GM19239 (cell line): ENCODE results near the gene SPIB.
A peak's percentile ranks its signal among the peaks of the same experiment; 100 is the strongest.

Source experiments
- DNase-seq: peaks from one replicate; pipeline ENCODE4 v3.0.0; 2011; ENCODE audit warnings: low spot score; ENCODE audit not compliant: insufficient read length
- FAIRE-seq: peaks from 2 replicates; lab custom pipeline; 2011; peaks lifted over from hg19 to GRCh38; lab: Jason Lieb, UNC

The SPIB gene

GRCh38 chr19:50416034-50416977, 2.4 kb upstream of the SPIB start:
- DNase-seq: no peak
- FAIRE-seq: no peak

- FAIRE-seq (no peak), DNase-seq (no peak)
Observed at GRCh38 chr19:50417111-50418081, 1.3 kb upstream of the SPIB start.

- FAIRE-seq: peak; percentile 92
- no peak for DNase-seq
Observed at GRCh38 chr19:50419022-50419579, 363 bp downstream of the SPIB start.

GRCh38 chr19:50419580-50420035, 870 bp downstream of the SPIB start:
- DNase-seq: no peak
- FAIRE-seq: no peak

- FAIRE-seq (peak; percentile 49), DNase-seq (no peak)
Observed at GRCh38 chr19:50420127-50420526, 1.4 kb downstream of the SPIB start.

GRCh38 chr19:50420808-50421207, 2.1 kb downstream of the SPIB start:
- no peak for FAIRE-seq
- DNase-seq: no peak

GRCh38 chr19:50422397-50423278, 3.9 kb downstream of the SPIB start:
- FAIRE-seq: peak; percentile 52
- DNase-seq: no peak

- DNase-seq (no peak), FAIRE-seq (no peak)
Observed at GRCh38 chr19:50423279-50424113, 4.8 kb downstream of the SPIB start.

- FAIRE-seq: no peak
- DNase-seq: no peak
Observed at GRCh38 chr19:50425581-50425980, 6.8 kb downstream of the SPIB start.

- DNase-seq (no peak), FAIRE-seq (no peak)
Observed at GRCh38 chr19:50427318-50427925, 8.7 kb downstream of the SPIB start.

- FAIRE-seq: peak; percentile 42
Observed at GRCh38 chr19:50427997-50428425, 9.3 kb downstream of the SPIB start.

GRCh38 chr19:50428772-50429463, 10.2 kb downstream of the SPIB start:
- FAIRE-seq: no peak

More at GRCh38 chr19:50427997-50428425, 9.3 kb downstream of the SPIB start:
- no peak for DNase-seq

GRCh38 chr19:50430888-50431342, 12.2 kb downstream of the SPIB start:
- DNase-seq: no peak
- FAIRE-seq: peak; percentile 31

More at GRCh38 chr19:50428772-50429463, 10.2 kb downstream of the SPIB start:
- no peak for DNase-seq

GRCh38 chr19:50431343-50432220, 12.8 kb downstream of the SPIB start:
- FAIRE-seq: peak; percentile 86

GRCh38 chr19:50432221-50433028, 13.7 kb downstream of the SPIB start, which contains the start of gene MYBPC2:
Gene MYBPC2 (plus strand): TSS chr19:50432892. CDS start chr19:50432954, 62 bp downstream.
- FAIRE-seq (no peak), DNase-seq (no peak)

More at GRCh38 chr19:50431343-50432220, 12.8 kb downstream of the SPIB start:
- DNase-seq: peak; percentile 80
